ENCODE measurements around the gene CCPG1.

- TF ChIP-seq POLR2AphosphoS5 (IDR thresholded peaks at IDR 0.05; ENCODE audit: borderline replicate concordance, low read depth, low read length), result no peak
- TF ChIP-seq EZH2 (IDR thresholded peaks at IDR 0.05), result no peak
Observed at GRCh38 chr15:55344206-55344605, 64.0 kb downstream of the CCPG1 start.

Measured in SK-N-MC (cell line).